GM23248 (cell line): ENCODE results near the gene PRDM7.

Experiments used
- EZH2 ChIP-seq: fragments of 200-600 bp; sonication (generic); IDR thresholded peaks from 2 replicates; pipeline ENCODE4 v1.6.1; 2018; ENCODE audit warnings: antibody characterized with exemption, mild to moderate bottlenecking; ENCODE audit not compliant: insufficient read depth, poor library complexity, severe bottlenecking
- EZH2phosphoT487 ChIP-seq: fragments of 200-600 bp; sonication (generic); IDR thresholded peaks from 2 replicates; pipeline ENCODE4 v1.6.1; 2018; ENCODE audit warnings: antibody characterized with exemption, moderate library complexity, mild to moderate bottlenecking, low read depth; ENCODE audit not compliant: insufficient read depth

DNA sequence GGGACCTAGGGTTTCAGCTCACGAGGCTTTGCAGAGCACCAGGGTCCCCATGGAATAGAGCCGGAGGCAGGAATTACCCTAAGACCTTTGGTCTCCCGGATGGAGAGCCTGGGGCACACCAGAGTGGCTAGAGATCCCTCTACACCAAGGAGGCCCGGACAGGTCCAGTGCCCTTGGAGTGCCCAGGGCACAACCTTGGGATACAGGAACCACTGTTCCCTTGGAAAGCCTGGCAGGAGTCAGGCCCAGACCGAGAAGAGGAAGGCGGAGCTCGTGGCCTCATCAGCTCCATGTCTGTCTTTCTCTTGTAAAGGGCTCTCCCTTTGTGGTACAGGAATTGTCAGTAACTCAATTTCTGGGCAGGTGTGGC, 54.1 kb downstream of the PRDM7 start:
- no peak for TF ChIP-seq EZH2
- no peak for TF ChIP-seq EZH2phosphoT487
